HG03108 (cell line): ENCODE results near the gene HDAC9.
A peak's percentile ranks its signal among the peaks of the same experiment; 100 is the strongest.

Experiments
- ATAC-seq: cut with Tn5 transposase; IDR thresholded peaks from one replicate; pipeline ENCODE4 v1.9.1; 2021; ENCODE audit warnings: moderate library complexity; ENCODE audit not compliant: unreplicated experiment

HDAC9 gene

GRCh38 chr7:18495412-18496340 is at the start of gene HDAC9:
HDAC9 (plus strand) TSS chr7:18495749; CDS start chr7:18496303, 554 bp downstream.
- ATAC-seq, result peak; percentile 81

DNA sequence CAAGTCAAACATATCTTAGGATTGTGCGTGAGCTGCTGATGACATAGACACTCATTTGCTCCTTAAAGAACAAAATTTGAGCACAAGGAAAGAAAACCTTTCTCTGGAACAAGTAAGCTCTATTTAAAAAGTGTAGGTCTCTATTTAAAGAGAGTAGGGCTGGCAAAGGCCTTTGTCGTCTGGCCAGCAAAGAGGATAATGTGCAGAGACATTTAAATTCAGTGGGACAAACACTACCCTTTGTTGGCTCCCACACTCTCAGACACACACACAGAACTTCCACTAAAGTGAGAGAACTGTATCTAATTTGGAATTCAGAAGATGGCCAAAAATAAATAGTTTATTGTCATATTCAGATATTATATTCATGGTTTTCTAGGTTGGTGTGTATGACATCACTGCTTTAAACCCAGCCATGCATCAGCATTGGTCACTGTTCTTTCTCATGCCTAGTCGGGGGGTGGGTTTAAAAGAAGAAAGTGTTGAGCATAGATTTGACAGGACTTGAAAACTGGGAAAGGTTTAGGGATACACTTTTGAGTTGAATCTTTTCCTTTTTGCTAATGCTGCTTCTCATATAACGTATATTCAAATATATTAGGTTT is 49.5 kb upstream of the HDAC9 start:
- no peak for ATAC-seq

GRCh38 chr7:18450019-18450418 is 45.5 kb upstream of the HDAC9 start:
- no peak for ATAC-seq

DNA sequence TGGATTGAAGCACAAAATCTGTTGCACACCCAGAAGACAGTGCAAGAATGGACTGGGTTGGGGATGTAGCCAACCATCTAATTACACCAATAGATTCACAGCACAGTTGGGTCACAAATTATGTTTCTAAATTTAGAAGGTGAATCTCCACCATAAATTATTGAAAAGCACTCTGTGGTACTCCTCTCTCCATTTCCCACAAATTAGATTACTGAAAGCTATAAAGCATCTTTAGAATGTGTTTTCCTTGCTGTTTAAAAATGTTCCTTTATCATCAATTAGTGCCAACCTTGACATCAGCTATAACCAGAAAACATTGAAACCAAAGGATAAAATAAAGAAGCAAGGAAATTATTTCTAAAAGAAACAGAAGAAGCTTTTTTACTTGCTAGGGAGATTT is 39.9 kb upstream of the HDAC9 start:
- no peak for ATAC-seq

- no peak for ATAC-seq
Observed at GRCh38 chr7:18457832-18458231, 37.7 kb upstream of the HDAC9 start.

DNA sequence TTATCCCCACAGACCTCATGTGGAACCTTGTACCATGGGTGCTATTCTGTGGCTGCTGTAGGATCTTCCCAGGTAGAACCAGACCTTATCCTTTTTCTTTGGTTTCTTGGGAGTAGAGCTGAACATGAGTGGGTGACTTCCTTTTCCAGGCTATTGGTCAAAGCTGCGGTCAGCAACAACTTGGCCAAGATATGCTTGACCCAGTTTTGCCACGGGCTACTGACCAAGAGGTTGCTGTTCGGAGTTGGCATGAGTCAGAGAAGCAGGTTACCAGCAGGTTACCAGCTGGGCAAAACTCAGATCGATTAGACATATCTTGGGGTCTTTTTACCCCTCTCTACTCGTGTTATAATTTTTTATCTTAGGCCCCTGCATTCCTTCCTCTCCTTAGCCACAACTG is 36.7 kb upstream of the HDAC9 start:
- ATAC-seq, result peak; percentile 43

- no peak for ATAC-seq
Observed at GRCh38 chr7:18459484-18460245, 35.9 kb upstream of the HDAC9 start.

GRCh38 chr7:18461785-18462467 is 33.6 kb upstream of the HDAC9 start:
- ATAC-seq, result no peak

- no peak for ATAC-seq
Observed at GRCh38 chr7:18464830-18465229, 30.7 kb upstream of the HDAC9 start.

DNA sequence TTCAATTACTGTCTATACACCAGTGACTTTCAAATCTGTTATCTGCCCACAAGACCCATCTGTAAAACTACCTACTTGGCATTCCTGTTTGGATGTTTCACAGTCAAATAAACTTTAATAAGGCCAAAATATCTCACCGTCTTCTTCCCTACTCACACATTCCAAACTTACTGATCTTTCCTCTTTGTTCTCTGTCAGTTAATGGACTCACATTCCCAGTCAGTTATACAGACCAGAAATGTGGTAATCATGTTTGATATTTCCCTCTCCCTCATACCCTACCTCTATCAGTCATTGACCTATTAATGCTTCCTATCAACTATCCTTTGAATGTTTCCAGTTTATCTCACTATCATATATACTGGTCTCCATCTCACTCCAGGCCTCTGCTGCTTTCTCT is 28.5 kb upstream of the HDAC9 start:
- no peak for ATAC-seq

DNA sequence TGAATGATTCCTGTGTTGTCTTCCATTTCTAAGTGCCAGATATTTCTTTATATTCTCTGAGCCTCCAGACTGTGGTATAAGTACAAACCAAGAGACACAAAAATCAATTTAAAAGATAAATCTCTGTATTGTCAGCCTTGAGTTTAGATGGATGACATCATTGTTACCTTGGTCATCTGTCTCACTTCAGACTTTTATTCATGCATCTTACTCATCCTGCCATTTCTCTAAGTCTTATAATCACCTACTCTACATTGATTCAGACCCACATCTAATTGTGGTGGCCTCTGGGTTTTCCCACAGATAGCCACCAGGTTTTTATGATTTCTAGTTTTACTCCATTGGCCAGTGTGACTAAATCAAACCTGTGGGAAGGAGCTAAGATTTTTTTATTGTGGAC is 26.8 kb upstream of the HDAC9 start:
- ATAC-seq, result no peak

DNA sequence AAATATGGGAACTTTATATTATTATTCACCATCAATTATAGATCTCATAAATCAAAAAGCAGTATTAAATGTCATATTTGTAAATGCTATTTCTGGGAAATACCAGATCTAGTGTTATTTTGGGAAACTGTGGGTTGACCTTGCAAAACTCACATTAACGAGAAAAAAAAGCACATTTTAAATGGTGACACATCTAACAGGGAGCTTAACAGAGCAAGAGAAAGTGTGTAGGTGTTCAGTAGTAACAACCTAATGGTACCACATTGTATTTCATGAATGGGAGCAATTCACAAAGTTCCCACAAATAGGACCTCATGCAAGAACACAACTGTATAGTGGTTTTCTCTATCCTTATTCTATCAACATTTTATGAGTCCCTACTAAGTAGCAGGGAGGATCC is 26.2 kb upstream of the HDAC9 start:
- no peak for ATAC-seq

DNA sequence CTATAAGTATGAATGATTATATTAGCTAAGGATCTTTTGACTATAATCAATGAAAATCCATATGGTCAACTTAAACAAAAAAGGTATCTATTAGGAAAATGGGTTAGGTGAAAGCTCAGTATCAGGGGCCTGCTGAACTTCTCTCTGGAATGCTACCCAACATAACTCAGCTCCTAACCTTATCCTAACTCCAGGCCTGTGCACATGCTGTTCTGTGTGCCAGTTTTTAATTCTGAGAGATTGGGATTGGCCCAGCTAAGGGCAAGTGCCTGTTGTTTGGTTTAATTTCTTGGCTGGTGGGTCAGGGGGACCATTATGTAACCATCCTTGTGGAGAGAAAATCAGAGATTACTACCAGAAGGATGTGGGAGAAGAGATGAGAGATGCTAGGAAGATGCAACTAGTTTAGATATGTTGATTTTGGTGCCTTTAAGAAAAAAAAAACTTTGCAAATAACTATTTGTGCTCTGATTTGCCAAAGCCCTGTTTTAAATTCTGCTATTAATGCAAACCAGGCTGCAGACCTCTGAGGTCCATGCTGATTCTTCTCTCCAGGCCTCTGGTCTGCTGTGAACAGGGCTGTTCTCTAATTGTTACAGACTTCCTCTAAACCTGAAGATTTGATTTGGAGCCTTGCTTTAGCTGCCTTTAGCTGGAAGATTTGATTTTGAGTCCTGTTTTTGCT is 23.9 kb upstream of the HDAC9 start:
- ATAC-seq, result no peak

GRCh38 chr7:18472161-18472483 is 23.4 kb upstream of the HDAC9 start:
- no peak for ATAC-seq

DNA sequence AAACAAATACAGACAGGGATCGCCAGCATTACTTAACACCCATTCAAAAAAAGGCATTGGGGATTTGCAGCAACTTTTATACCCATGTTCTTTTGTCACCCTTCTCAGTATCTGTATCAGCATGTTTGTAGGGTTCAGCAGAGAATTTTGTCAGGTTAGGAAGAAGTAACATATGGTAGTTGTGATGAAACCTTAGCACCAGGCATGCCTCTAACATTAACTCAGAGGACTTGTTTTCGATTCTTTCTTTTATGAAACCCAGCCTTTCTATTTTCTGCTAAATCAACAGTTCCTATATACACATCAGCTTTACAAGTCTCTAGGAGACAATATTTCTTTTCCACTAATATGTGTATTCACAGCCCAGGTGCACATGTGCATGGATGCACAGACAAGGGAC is 22.4 kb upstream of the HDAC9 start:
- no peak for ATAC-seq

- ATAC-seq, result no peak
Observed at GRCh38 chr7:18474944-18475343, 20.6 kb upstream of the HDAC9 start.

- no peak for ATAC-seq
Observed at GRCh38 chr7:18475488-18475887, 20.1 kb upstream of the HDAC9 start.

DNA sequence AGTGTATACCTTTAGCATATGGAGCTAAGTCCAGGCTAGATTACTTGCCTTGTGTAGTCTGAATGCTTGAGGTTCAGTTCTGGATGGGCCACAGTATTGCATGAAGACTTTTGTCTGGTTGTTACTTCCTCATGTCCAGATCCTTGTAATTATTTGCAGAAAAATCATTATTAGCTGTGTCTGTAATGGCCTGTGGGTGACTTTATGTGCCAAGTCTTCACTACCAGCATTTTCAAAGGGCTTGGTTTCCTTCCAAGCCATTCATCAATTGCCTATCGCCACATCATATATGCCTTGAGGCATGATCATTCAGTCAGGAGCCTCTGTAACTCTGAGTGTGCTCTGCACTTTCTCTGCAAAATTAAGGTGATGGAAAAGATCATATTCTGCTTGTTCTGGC is 13.8 kb upstream of the HDAC9 start:
- no peak for ATAC-seq

DNA sequence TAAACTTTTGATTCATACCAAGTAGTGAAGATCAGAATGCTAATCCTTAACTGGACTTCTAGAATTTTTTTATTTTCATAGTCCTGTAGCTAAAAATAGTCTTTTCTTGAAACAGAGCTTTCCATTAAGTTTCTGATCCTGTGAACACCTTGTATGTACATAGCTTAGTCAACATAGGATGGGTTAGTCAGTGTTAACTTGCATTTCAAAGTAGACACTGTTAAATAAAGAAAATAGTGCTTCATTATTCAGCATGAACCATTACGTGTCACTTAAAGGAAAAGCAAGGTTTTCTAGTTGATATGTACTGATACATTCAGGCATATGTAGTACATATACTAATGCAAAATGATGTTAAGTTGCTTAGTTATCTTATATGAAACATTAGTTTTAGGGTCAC is 7.5 kb upstream of the HDAC9 start:
- ATAC-seq, result no peak

DNA sequence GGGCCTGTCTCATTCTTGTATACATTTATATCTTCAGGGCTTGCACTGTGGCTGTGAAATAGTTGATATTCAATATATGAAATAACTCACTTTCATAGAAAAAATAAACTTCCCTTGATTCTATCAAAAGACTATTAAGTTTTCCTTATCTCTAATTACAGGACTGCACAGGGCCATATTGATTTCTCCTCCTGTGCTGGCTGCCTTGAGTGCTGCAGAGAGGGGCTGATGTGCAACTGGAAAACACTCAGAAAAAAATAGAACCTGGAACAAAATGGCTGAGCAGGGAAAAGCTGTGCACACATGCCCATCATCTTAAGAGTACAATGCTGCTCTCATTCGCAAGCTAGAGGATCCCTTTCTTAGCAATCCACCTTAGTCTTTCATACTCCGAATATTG is 5.9 kb upstream of the HDAC9 start:
- ATAC-seq, result no peak

DNA sequence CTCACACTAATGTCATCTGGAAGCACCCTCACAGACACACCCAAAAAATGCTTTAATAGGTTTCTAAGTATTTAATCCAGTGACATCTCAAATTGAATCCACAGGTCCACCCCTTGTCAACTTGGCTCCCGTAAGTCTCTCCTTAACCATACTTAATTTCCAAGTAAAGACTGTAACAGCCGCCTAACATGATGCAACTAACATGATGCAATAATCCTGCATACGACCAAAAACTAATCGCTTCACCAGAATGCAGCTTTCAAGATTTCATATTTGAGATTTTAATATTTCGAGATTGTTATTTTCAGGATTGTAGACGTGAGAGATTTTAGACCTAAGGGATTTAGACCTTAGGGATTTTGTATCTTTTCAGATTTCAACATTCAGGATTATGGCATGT is 3.7 kb upstream of the HDAC9 start:
- no peak for ATAC-seq
